Smooth muscle cell (in vitro differentiated cells): ENCODE results near the gene MKRN2OS. TPM values are rescaled to one million over a fixed set of nuclear protein-coding genes. Genes with fewer than 3 reads are reported as not detected.

Experiments
- DNase-seq: peaks from one replicate; lab custom pipeline; 2025; ENCODE audit not compliant: unreplicated experiment; lab: John Stamatoyannopoulos, UW
- H2AFZ ChIP-seq: fragments of 200-600 bp; sonication (generic); 2 replicates; pipeline ENCODE4 v1.6.0; 2016; ENCODE audit warnings: antibody characterized with exemption, low read depth, mild to moderate bottlenecking
- H3F3A ChIP-seq: fragments of 200-600 bp; sonication (generic); 2 replicates; pipeline ENCODE4 v1.6.0; 2017; ENCODE audit warnings: antibody characterized with exemption, low read depth
- H3K27ac ChIP-seq: fragments of 200-600 bp; sonication (generic); 2 replicates; pipeline ENCODE4 v1.5.1; 2016; ENCODE audit warnings: low read depth, mild to moderate bottlenecking
- H3K27me3 ChIP-seq: fragments of 200-600 bp; sonication (generic); 2 replicates; pipeline ENCODE4 v1.6.1; 2016; ENCODE audit warnings: low read depth, mild to moderate bottlenecking
- H3K36me3 ChIP-seq: fragments of 200-600 bp; sonication (generic); 2 replicates; pipeline ENCODE4 v1.5.1; 2016; ENCODE audit warnings: low read depth
- H3K4me1 ChIP-seq: fragments of 200-600 bp; sonication (generic); 2 replicates; pipeline ENCODE4 v1.5.1; 2016; ENCODE audit warnings: low read depth
- H3K4me2 ChIP-seq: fragments of 200-600 bp; sonication (generic); 2 replicates; pipeline ENCODE4 v1.6.0; 2016; ENCODE audit warnings: mild to moderate bottlenecking
- H3K4me3 ChIP-seq: fragments of 200-600 bp; sonication (generic); 2 replicates; pipeline ENCODE4 v1.5.1; 2016; ENCODE audit warnings: mild to moderate bottlenecking
- H3K79me2 ChIP-seq: fragments of 200-600 bp; sonication (generic); 2 replicates; pipeline ENCODE4 v1.6.0; 2016; ENCODE audit warnings: low read depth, mild to moderate bottlenecking
- H3K9ac ChIP-seq: fragments of 200-600 bp; sonication (generic); 2 replicates; pipeline ENCODE4 v1.6.0; 2016; ENCODE audit warnings: low read depth
- H3K9me3 ChIP-seq: fragments of 200-600 bp; sonication (generic); replicated peaks from 2 replicates; pipeline ENCODE4 v1.5.1; 2016; ENCODE audit warnings: low read depth
- H4K20me1 ChIP-seq: fragments of 200-600 bp; sonication (generic); 2 replicates; pipeline ENCODE4 v1.6.0; 2016; ENCODE audit warnings: low read depth
- CTCF ChIP-seq: fragments of 200-600 bp; sonication (generic); IDR thresholded peaks from 2 replicates; pipeline ENCODE4 v1.5.1; 2017; ENCODE audit warnings: borderline replicate concordance, mild to moderate bottlenecking, antibody characterized with exemption; ENCODE audit not compliant: insufficient read depth, poor library complexity, severe bottlenecking
- whole genome bisulfite sequencing: methylation state at CpG from one replicate; pipeline ENCODE4 v1.1.7; 2016; ENCODE audit warnings: low lambda C conversion rate; 5-methylcytosine and 5-hydroxymethylcytosine counted together
- polyA plus RNA-seq: library from polyadenylated mRNA; unstranded; fragments of >200 nt; fragmentation: Nextera tagmentation; extraction: Ambion mirVana; gene quantifications from 2 replicates; pipeline ENCODE4 v1.2.1, GENCODE V29; 2016
- total RNA-seq: library from RNA; depleted of rRNA; stranded (reverse); fragments of >200 nt; gene quantifications from 2 replicates; pipeline ENCODE4 v1.2.3, GENCODE V29; 2014

The MKRN2OS gene
- total and polyA plus RNA-seq, 2 experiments from 2014 or later: not detected

- H2AFZ ChIP-seq: no peak overlapping the region
- WGBS: 91% methylated on average over 5 of the region's 5 CpGs
- no peak for DNase-seq
- H3K27ac ChIP-seq: no peak overlapping the region
- peaks cover 12% of the 10 kb centered on the region for H3K36me3 ChIP-seq
- no peak overlapping the region for H3K9ac ChIP-seq
- H3F3A ChIP-seq: no peaks in the 10 kb centered on the region
- H3K4me1 ChIP-seq: no peaks in the 10 kb centered on the region
- H4K20me1 ChIP-seq: peaks cover 60% of the 10 kb centered on the region
- H3K79me2 ChIP-seq: no peaks in the 10 kb centered on the region
- no peak for TF ChIP-seq CTCF
- no peaks in the 10 kb centered on the region for H3K27me3 ChIP-seq
- no peak overlapping the region for H3K4me3 ChIP-seq
- H3K4me2 ChIP-seq: no peak overlapping the region
- no peaks in the 10 kb centered on the region for H3K9me3 ChIP-seq
Observed at GRCh38 chr3:12585970-12586369, 40.7 kb upstream of the MKRN2OS start.

GRCh38 chr3:12585181-12585580, 39.9 kb upstream of the MKRN2OS start:
- DNase-seq: no peak
- H3K27ac ChIP-seq: no peak overlapping the region
- no peak overlapping the region for H3K4me2 ChIP-seq
- H3K9me3 ChIP-seq: no peaks in the 10 kb centered on the region
- H2AFZ ChIP-seq: no peak overlapping the region
- no peaks in the 10 kb centered on the region for H3K79me2 ChIP-seq
- no peaks in the 10 kb centered on the region for H3K4me1 ChIP-seq
- peaks cover 12% of the 10 kb centered on the region for H3K36me3 ChIP-seq
- TF ChIP-seq CTCF: no peak
- WGBS: 95% methylated on average over 3 of the region's 3 CpGs
- H3K27me3 ChIP-seq: no peaks in the 10 kb centered on the region
- no peak overlapping the region for H3K4me3 ChIP-seq
- H4K20me1 ChIP-seq: peaks cover 66% of the 10 kb centered on the region
- H3K9ac ChIP-seq: no peak overlapping the region
- no peaks in the 10 kb centered on the region for H3F3A ChIP-seq

GRCh38 chr3:12584083-12584482, 38.8 kb upstream of the MKRN2OS start:
- Histone ChIP-seq H2AFZ (no peak overlapping the region), H3K36me3 (peaks cover 12% of the 10 kb centered on the region), H3K4me1 (no peaks in the 10 kb centered on the region), H3K79me2 (no peaks in the 10 kb centered on the region), H3K9ac (no peak overlapping the region), H3K27ac (no peak overlapping the region), H4K20me1 (peaks cover 77% of the 10 kb centered on the region), H3K4me2 (no peak overlapping the region), H3K27me3 (no peaks in the 10 kb centered on the region), H3F3A (no peaks in the 10 kb centered on the region), H3K9me3 (no peaks in the 10 kb centered on the region), H3K4me3 (no peak overlapping the region)
- 91% methylated on average over 2 of the region's 2 CpGs for WGBS
- no peak for DNase-seq
- no peak for TF ChIP-seq CTCF

- H3K27ac ChIP-seq: no peak overlapping the region
- no peaks in the 10 kb centered on the region for H3K9me3 ChIP-seq
- no peaks in the 10 kb centered on the region for H3K27me3 ChIP-seq
- no peaks in the 10 kb centered on the region for H3K79me2 ChIP-seq
- H3K4me1 ChIP-seq: no peaks in the 10 kb centered on the region
- peaks cover 12% of the 10 kb centered on the region for H3K36me3 ChIP-seq
- H2AFZ ChIP-seq: no peak overlapping the region
- no peak for TF ChIP-seq CTCF
- peaks cover 75% of the 10 kb centered on the region for H4K20me1 ChIP-seq
- no peak for DNase-seq
- no peaks in the 10 kb centered on the region for H3F3A ChIP-seq
- no peak overlapping the region for H3K9ac ChIP-seq
- no peak overlapping the region for H3K4me2 ChIP-seq
- H3K4me3 ChIP-seq: no peak overlapping the region
Observed at GRCh38 chr3:12583280-12583679, 38.0 kb upstream of the MKRN2OS start.
